Neural progenitor cell (in vitro differentiated cells): Measurements from ENCODE around the gene IGSF10. TPM values are rescaled to one million over a fixed set of nuclear protein-coding genes. Genes with fewer than 3 reads are reported as not detected.

Experiments used
- DNase-seq: peaks from one replicate; pipeline ENCODE4 v3.0.0-alpha.2; 2016; ENCODE audit warnings: low spot score
- H2AFZ ChIP-seq: fragments of 200-600 bp; sonication (generic); replicated peaks from 2 replicates; pipeline ENCODE4 v1.6.1; 2016; ENCODE audit warnings: antibody characterized with exemption
- H3F3A ChIP-seq: fragments of 200-600 bp; sonication (generic); 2 replicates; pipeline ENCODE4 v1.6.1; 2016; ENCODE audit warnings: antibody characterized with exemption, low read depth
- H3K27ac ChIP-seq: fragments of 200-600 bp; sonication (generic); 2 replicates; pipeline ENCODE4 v1.5.1; 2016; ENCODE audit warnings: mild to moderate bottlenecking
- H3K27me3 ChIP-seq: fragments of 200-600 bp; sonication (generic); 2 replicates; pipeline ENCODE4 v1.6.1; 2016; ENCODE audit warnings: mild to moderate bottlenecking, moderate library complexity
- H3K36me3 ChIP-seq: fragments of 200-600 bp; sonication (generic); 2 replicates; pipeline ENCODE4 v1.5.1; 2016
- H3K4me1 ChIP-seq: fragments of 200-600 bp; sonication (generic); 2 replicates; pipeline ENCODE4 v1.6.1; 2016; ENCODE audit warnings: mixed run types
- H3K4me2 ChIP-seq: fragments of 200-600 bp; sonication (generic); 2 replicates; pipeline ENCODE4 v1.6.1; 2016
- H3K4me3 ChIP-seq: fragments of 200-600 bp; sonication (generic); 2 replicates; pipeline ENCODE4 v1.5.1; 2016
- H3K79me2 ChIP-seq: fragments of 200-600 bp; sonication (generic); 2 replicates; pipeline ENCODE4 v1.6.1; 2016; ENCODE audit warnings: low read depth
- H3K9ac ChIP-seq: fragments of 200-600 bp; sonication (generic); 2 replicates; pipeline ENCODE4 v1.6.1; 2016
- H3K9me3 ChIP-seq: fragments of 200-600 bp; sonication (generic); 2 replicates; pipeline ENCODE4 v1.5.1; 2016; ENCODE audit warnings: low read depth
- H4K20me1 ChIP-seq: fragments of 200-600 bp; sonication (generic); 2 replicates; pipeline ENCODE4 v1.6.1; 2016; ENCODE audit warnings: low read depth
- H3K27ac Mint-ChIP-seq: 3 replicates; pipeline ENCODE4 v1.8.0; 2021; ENCODE audit warnings: mixed read lengths
- H3K27me3 Mint-ChIP-seq: 2 replicates; pipeline ENCODE4 v1.8.0; 2022; ENCODE audit warnings: low read depth, mild to moderate bottlenecking, inconsistent platforms, moderate library complexity, mixed read lengths; ENCODE audit not compliant: insufficient read depth
- H3K36me3 Mint-ChIP-seq: 3 replicates; pipeline ENCODE4 v1.8.0; 2021; ENCODE audit warnings: mixed read lengths
- H3K4me1 Mint-ChIP-seq: 3 replicates; pipeline ENCODE4 v1.8.0; 2021; ENCODE audit warnings: mixed read lengths
- H3K4me3 Mint-ChIP-seq: 3 replicates; pipeline ENCODE4 v1.8.0; 2021; ENCODE audit warnings: mild to moderate bottlenecking, moderate library complexity, mixed read lengths
- H3K9me3 Mint-ChIP-seq: 3 replicates; pipeline ENCODE4 v1.8.0; 2020; ENCODE audit warnings: mixed read lengths
- CTCF ChIP-seq: fragments of 200-600 bp; sonication (generic); IDR thresholded peaks from 2 replicates; pipeline ENCODE4 v1.5.1; 2017; ENCODE audit warnings: antibody characterized with exemption, mild to moderate bottlenecking
- EZH2 ChIP-seq: fragments of 200-600 bp; sonication (generic); IDR thresholded peaks from 2 replicates; pipeline ENCODE4 v1.6.1; 2017; ENCODE audit warnings: antibody characterized with exemption, mild to moderate bottlenecking, moderate library complexity
- EZH2phosphoT487 ChIP-seq: fragments of 200-600 bp; sonication (generic); IDR thresholded peaks from 2 replicates; pipeline ENCODE4 v1.6.1; 2017; ENCODE audit warnings: antibody characterized with exemption
- total RNA-seq: library from RNA; depleted of rRNA; stranded (reverse); fragments of >200 nt; gene quantifications from 2 replicates; pipeline ENCODE4 v1.2.3, GENCODE V29; 2015; ENCODE audit warnings: low replicate concordance

Gene IGSF10
- total RNA-seq, 1 donor from 2014 or later, result 0.15 TPM

- H3K27me3 ChIP-seq, result no peaks in the 10 kb centered on the region
- H3K4me1 Mint-ChIP-seq, result peaks cover 2% of the 10 kb centered on the region
- no peaks in the 10 kb centered on the region for H3K9me3 Mint-ChIP-seq
- no peak overlapping the region for H3K9ac ChIP-seq
- TF ChIP-seq EZH2 (no peak), CTCF (no peak)
- DNase-seq, result no peak
- no peaks in the 10 kb centered on the region for H4K20me1 ChIP-seq
- no peak overlapping the region for H3K27ac ChIP-seq
- H3K4me3 ChIP-seq, result no peak overlapping the region
- H2AFZ ChIP-seq, result no peak overlapping the region
- no peak overlapping the region for H3K4me3 Mint-ChIP-seq
- H3K27me3 Mint-ChIP-seq, result no peaks in the 10 kb centered on the region
- H3K4me2 ChIP-seq, result no peak overlapping the region
- H3K36me3 ChIP-seq, result peaks cover 3% of the 10 kb centered on the region
- H3K9me3 ChIP-seq, result no peaks in the 10 kb centered on the region
- H3K79me2 ChIP-seq, result no peaks in the 10 kb centered on the region
- no peaks in the 10 kb centered on the region for H3K4me1 ChIP-seq
- no peaks in the 10 kb centered on the region for H3F3A ChIP-seq
- no peak overlapping the region for H3K27ac Mint-ChIP-seq
- peaks cover 3% of the 10 kb centered on the region for H3K36me3 Mint-ChIP-seq
Measured at GRCh38 chr3:151423091-151423490, 37.8 kb downstream of the IGSF10 start.

- Histone ChIP-seq H2AFZ (no peak overlapping the region), H3F3A (no peaks in the 10 kb centered on the region), H3K4me1 (no peaks in the 10 kb centered on the region), H3K27ac (no peak overlapping the region), H3K79me2 (no peaks in the 10 kb centered on the region), H3K4me2 (no peak overlapping the region), H3K9me3 (no peaks in the 10 kb centered on the region), H3K36me3 (peaks cover 3% of the 10 kb centered on the region), H3K9ac (no peak overlapping the region), H3K4me3 (no peak overlapping the region), H3K27me3 (no peaks in the 10 kb centered on the region), H4K20me1 (no peaks in the 10 kb centered on the region)
- no peak overlapping the region for H3K27ac Mint-ChIP-seq
- TF ChIP-seq CTCF (peak; percentile 21), EZH2 (no peak), EZH2phosphoT487 (no peak)
- no peaks in the 10 kb centered on the region for H3K9me3 Mint-ChIP-seq
- H3K4me1 Mint-ChIP-seq, result peaks cover 2% of the 10 kb centered on the region
- no peaks in the 10 kb centered on the region for H3K27me3 Mint-ChIP-seq
- peaks cover 3% of the 10 kb centered on the region for H3K36me3 Mint-ChIP-seq
- H3K4me3 Mint-ChIP-seq, result no peak overlapping the region
- no peak for DNase-seq
Measured at GRCh38 chr3:151421938-151422337, 38.9 kb downstream of the IGSF10 start.

GRCh38 chr3:151419806-151420205 lies 41.1 kb downstream of the IGSF10 start:
- Histone ChIP-seq H3K4me3 (no peak overlapping the region), H3K9me3 (no peaks in the 10 kb centered on the region), H3K4me2 (no peak overlapping the region), H2AFZ (no peak overlapping the region), H3K79me2 (no peaks in the 10 kb centered on the region), H3K4me1 (no peaks in the 10 kb centered on the region), H4K20me1 (no peaks in the 10 kb centered on the region), H3K27me3 (no peaks in the 10 kb centered on the region), H3K9ac (no peak overlapping the region), H3F3A (no peaks in the 10 kb centered on the region), H3K27ac (no peak overlapping the region), H3K36me3 (peaks cover 3% of the 10 kb centered on the region)
- no peak for DNase-seq
- Mint-ChIP-seq H3K9me3 (no peaks in the 10 kb centered on the region), H3K4me1 (no peaks in the 10 kb centered on the region), H3K27me3 (no peaks in the 10 kb centered on the region), H3K4me3 (no peak overlapping the region), H3K36me3 (peaks cover 12% of the 10 kb centered on the region), H3K27ac (no peak overlapping the region)
- no peak for TF ChIP-seq EZH2phosphoT487
- TF ChIP-seq EZH2, result no peak
- TF ChIP-seq CTCF, result no peak
